ENCODE data around the gene SCGN. TPM values are rescaled to one million over a fixed set of nuclear protein-coding genes. Genes with fewer than 3 reads are reported as not detected.

The SCGN gene
- total RNA-seq, 4 donors from 2014 or later, result 0.30 TPM; not detected in 3

DNA sequence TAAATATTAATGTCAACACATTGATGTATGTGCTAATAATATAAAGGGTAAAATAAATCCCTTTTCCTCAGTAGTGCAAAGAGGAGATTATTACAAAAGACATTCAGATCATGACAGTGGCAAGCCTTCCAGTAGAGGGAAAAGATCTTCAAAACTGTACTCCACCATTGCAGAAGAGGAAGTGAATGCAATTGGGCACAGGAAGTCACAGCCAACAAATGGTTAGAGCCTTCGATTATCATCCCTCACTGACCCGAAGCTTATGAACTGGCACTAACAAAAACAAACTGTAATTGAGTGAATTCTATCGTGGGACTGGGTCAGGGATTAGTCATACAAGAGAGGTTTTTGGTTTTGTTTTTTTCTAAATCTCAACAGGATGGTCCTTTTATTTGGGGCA lies 39.3 kb upstream of the SCGN start:
- TF ChIP-seq, protein P1, sequence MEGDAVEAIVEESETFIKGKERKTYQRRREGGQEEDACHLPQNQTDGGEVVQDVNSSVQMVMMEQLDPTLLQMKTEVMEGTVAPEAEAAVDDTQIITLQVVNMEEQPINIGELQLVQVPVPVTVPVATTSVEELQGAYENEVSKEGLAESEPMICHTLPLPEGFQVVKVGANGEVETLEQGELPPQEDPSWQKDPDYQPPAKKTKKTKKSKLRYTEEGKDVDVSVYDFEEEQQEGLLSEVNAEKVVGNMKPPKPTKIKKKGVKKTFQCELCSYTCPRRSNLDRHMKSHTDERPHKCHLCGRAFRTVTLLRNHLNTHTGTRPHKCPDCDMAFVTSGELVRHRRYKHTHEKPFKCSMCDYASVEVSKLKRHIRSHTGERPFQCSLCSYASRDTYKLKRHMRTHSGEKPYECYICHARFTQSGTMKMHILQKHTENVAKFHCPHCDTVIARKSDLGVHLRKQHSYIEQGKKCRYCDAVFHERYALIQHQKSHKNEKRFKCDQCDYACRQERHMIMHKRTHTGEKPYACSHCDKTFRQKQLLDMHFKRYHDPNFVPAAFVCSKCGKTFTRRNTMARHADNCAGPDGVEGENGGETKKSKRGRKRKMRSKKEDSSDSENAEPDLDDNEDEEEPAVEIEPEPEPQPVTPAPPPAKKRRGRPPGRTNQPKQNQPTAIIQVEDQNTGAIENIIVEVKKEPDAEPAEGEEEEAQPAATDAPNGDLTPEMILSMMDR (IDR thresholded peaks at IDR 0.05), result no peak
- TF ChIP-seq POLR2A (IDR thresholded peaks at IDR 0.05), result no peak
- no peaks in the 10 kb centered on the region for H3K27me3 ChIP-seq
- H3K27ac ChIP-seq, result no peak overlapping the region
- no peak for DNase-seq
- intact Hi-C loops (cut with DNase I; ENCODE audit: low total_unique reads), result no loop called here
- H3K36me3 ChIP-seq, result no peaks in the 10 kb centered on the region
- H3K4me3 ChIP-seq, result no peak overlapping the region
- no peaks in the 10 kb centered on the region for H3K4me1 ChIP-seq
- no peaks in the 10 kb centered on the region for H3K9me3 ChIP-seq

DNA sequence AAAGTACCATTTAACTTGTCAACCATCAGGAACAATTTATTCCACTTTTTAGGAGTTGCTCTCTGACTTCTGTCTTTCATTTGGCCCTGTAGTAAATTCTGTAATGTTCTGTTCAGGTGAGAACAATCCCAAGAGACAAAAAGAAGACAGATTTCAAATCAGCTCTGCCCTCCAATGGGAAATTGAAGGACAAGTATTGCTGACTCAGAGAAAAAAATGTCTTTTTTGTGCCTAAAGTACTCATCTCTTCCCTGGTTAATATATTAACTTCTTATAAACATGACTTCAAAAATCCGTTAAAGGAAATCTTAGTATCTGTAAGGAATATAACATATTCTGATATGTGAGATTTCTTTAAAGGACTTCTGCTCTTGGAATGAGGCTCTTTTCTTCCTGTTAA lies 38.6 kb upstream of the SCGN start:
- H3K9me3 ChIP-seq, result no peaks in the 10 kb centered on the region
- no peak overlapping the region for H3K27ac ChIP-seq
- no peaks in the 10 kb centered on the region for H3K27me3 ChIP-seq
- H3K4me1 ChIP-seq, result no peaks in the 10 kb centered on the region
- no peak overlapping the region for H3K4me3 ChIP-seq
- TF ChIP-seq, protein P1 (IDR thresholded peaks at IDR 0.05), result no peak
- TF ChIP-seq POLR2A (IDR thresholded peaks at IDR 0.05), result no peak
- H3K36me3 ChIP-seq, result no peaks in the 10 kb centered on the region
- DNase-seq, result no peak
- intact Hi-C loops (cut with DNase I; ENCODE audit: low total_unique reads), result no loop called here

DNA sequence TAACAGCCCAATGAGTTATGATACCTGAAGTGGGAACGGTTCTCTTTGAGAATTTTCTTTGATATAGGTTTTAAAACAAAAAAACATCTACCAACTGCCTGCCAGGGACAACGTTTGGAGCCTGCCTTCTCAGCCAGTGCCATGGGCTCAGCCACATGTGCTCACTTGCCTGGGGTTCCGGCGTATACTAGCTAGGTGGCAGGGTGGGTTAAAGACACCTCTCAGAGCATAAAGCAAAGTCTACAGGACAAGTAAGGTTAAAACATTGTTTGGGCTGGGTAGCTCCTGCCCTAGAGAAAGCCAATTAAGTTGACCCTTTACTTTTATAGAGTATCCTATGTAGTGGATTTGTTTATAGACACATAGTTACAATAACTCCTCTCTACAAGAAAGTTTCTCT lies 38.0 kb upstream of the SCGN start:
- no peak for DNase-seq
- TF ChIP-seq, protein P1 (IDR thresholded peaks at IDR 0.05), result no peak
- TF ChIP-seq POLR2A (IDR thresholded peaks at IDR 0.05), result no peak
- H3K36me3 ChIP-seq, result no peaks in the 10 kb centered on the region
- H3K4me1 ChIP-seq, result no peaks in the 10 kb centered on the region
- H3K27me3 ChIP-seq, result no peaks in the 10 kb centered on the region
- H3K4me3 ChIP-seq, result no peak overlapping the region
- intact Hi-C loops (cut with DNase I; ENCODE audit: low total_unique reads), result no loop called here
- no peaks in the 10 kb centered on the region for H3K9me3 ChIP-seq
- H3K27ac ChIP-seq, result no peak overlapping the region

DNA sequence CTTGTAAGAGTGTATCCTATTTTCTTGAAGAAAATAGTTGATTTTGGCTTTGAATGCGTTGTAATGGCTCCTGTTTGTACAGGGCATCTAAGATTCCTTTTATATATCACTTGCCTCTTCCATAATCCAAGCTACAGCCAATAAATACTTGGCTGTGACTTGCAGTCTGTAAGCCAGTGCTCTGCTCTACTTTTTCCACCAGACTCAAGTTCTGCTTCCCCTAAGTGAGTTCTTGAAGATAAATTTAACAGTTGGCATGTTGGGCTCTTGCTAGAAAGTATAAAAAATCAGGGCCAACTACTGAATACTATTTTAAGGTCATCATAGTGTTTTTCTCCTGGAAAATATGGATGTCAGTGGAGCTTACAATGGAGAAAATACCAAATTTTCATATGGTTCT lies 36.5 kb upstream of the SCGN start:
- intact Hi-C loops (cut with DNase I; ENCODE audit: low total_unique reads), result no loop called here
- TF ChIP-seq POLR2A (IDR thresholded peaks at IDR 0.05), result no peak
- TF ChIP-seq, protein P1 (IDR thresholded peaks at IDR 0.05), result no peak
- DNase-seq, result no peak
- Histone ChIP-seq H3K36me3 (no peaks in the 10 kb centered on the region), H3K4me3 (no peak overlapping the region), H3K27me3 (no peaks in the 10 kb centered on the region), H3K27ac (no peak overlapping the region), H3K9me3 (no peaks in the 10 kb centered on the region), H3K4me1 (no peaks in the 10 kb centered on the region)

DNA sequence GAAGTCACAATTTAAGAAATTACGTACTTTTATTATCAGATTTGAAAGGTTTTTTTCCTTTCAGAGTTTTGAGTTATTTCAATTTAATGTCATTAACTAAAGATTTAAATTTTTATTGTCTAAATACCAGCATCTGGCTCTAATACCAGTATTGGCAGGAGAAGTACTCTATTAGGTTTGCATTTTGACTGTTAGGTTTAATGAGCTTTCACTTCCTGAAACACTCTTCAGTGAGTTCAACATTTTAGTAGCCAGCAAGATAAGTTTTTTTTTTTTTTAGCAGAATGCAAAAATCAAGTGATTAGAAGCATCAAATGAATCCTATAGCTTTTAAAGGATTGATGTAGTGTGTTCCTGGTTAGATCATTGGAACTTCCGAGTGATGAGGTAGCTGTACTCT lies 34.0 kb upstream of the SCGN start:
- H3K4me3 ChIP-seq, result no peak overlapping the region
- no peaks in the 10 kb centered on the region for H3K36me3 ChIP-seq
- H3K4me1 ChIP-seq, result no peaks in the 10 kb centered on the region
- H3K9me3 ChIP-seq, result no peaks in the 10 kb centered on the region
- TF ChIP-seq, protein P1 (IDR thresholded peaks at IDR 0.05), result no peak
- TF ChIP-seq POLR2A (IDR thresholded peaks at IDR 0.05), result no peak
- intact Hi-C loops (cut with DNase I; ENCODE audit: low total_unique reads), result no loop called here
- no peaks in the 10 kb centered on the region for H3K27me3 ChIP-seq
- no peak for DNase-seq
- H3K27ac ChIP-seq, result no peak overlapping the region
